Measurements from ENCODE around the gene ARHGAP32. TPM values are rescaled to one million over a fixed set of nuclear protein-coding genes. Genes with fewer than 3 reads are reported as not detected.
A peak's percentile ranks its signal among the peaks of the same experiment; 100 is the strongest.

ARHGAP32 gene
- polyA plus RNA-seq, 4 donors = 8.9 to 17.2 (median 16.7) TPM

GRCh38 chr11:128985880-128986279 is 206.2 kb downstream of the ARHGAP32 start:
- Histone ChIP-seq H3K27me3 (ENCODE audit: control insufficient read depth in 3 of 3, insufficient read depth in 3 of 3, low read length in 3 of 3) (no peaks in the 10 kb centered on the region), H3K4me3 (ENCODE audit: low read depth in 1 of 3, low read length in 3 of 3) (no peak overlapping the region), H3K4me1 (ENCODE audit: control insufficient read depth in 3 of 3, insufficient read depth in 2 of 3, low read depth in 1 of 3, low read length in 2 of 3) (no peaks in the 10 kb centered on the region), H3K27ac (ENCODE audit: low read depth in 1 of 3, low read length in 2 of 3) (no peak overlapping the region), H3K9me3 (ENCODE audit: control insufficient read depth in 2 of 2, insufficient read depth in 1 of 2, low read depth in 1 of 2, low read length in 1 of 2) (no peaks in the 10 kb centered on the region), H3K36me3 (ENCODE audit: control insufficient read depth in 3 of 3, insufficient read depth in 2 of 3, low read depth in 1 of 3, low read length in 3 of 3) (peaks cover 2 to 10% (median 9%) of the 10 kb centered on the region in 3 donors)
- DNase-seq (no peak), FAIRE-seq (no peak)
- WGBS, 3 donors = 66 to 71% (median 67%) methylated on average over 5 of the region's 5 CpGs

GRCh38 chr11:128983023-128983422 is 209.1 kb downstream of the ARHGAP32 start:
- Histone ChIP-seq H3K4me1 (ENCODE audit: control insufficient read depth in 3 of 3, insufficient read depth in 2 of 3, low read depth in 1 of 3, low read length in 2 of 3) (no peaks in the 10 kb centered on the region), H3K27me3 (ENCODE audit: control insufficient read depth in 3 of 3, insufficient read depth in 3 of 3, low read length in 3 of 3) (no peaks in the 10 kb centered on the region), H3K9me3 (ENCODE audit: control insufficient read depth in 2 of 2, insufficient read depth in 1 of 2, low read depth in 1 of 2, low read length in 1 of 2) (no peaks in the 10 kb centered on the region), H3K27ac (ENCODE audit: low read depth in 1 of 3, low read length in 2 of 3) (no peak overlapping the region), H3K4me3 (ENCODE audit: low read depth in 1 of 3, low read length in 3 of 3) (no peak overlapping the region), H3K36me3 (ENCODE audit: control insufficient read depth in 3 of 3, insufficient read depth in 2 of 3, low read depth in 1 of 3, low read length in 3 of 3) (peaks cover 2 to 15% (median 14%) of the 10 kb centered on the region in 3 donors)
- FAIRE-seq (no peak), DNase-seq (no peak)
- 82 to 91% (median 90%) methylated on average over 8 of the region's 8 CpGs for WGBS, 3 donors

GRCh38 chr11:128981254-128981653 is 210.9 kb downstream of the ARHGAP32 start:
- no peaks in the 10 kb centered on the region for H3K27me3 ChIP-seq (ENCODE audit: control insufficient read depth in 3 of 3, insufficient read depth in 3 of 3, low read length in 3 of 3)
- no peak overlapping the region for H3K27ac ChIP-seq (ENCODE audit: low read depth in 1 of 3, low read length in 2 of 3)
- H3K9me3 ChIP-seq (ENCODE audit: control insufficient read depth in 2 of 2, insufficient read depth in 1 of 2, low read depth in 1 of 2, low read length in 1 of 2) = no peaks in the 10 kb centered on the region
- 42 to 64% (median 61%) methylated on average over 7 of the region's 7 CpGs for WGBS, 3 donors
- H3K4me1 ChIP-seq (ENCODE audit: control insufficient read depth in 3 of 3, insufficient read depth in 2 of 3, low read depth in 1 of 3, low read length in 2 of 3) = no peaks in the 10 kb centered on the region
- no peak overlapping the region for H3K4me3 ChIP-seq (ENCODE audit: low read depth in 1 of 3, low read length in 3 of 3)
- DNase-seq = no peak
- FAIRE-seq = no peak
- peaks cover 0 to 21% (median 20%) of the 10 kb centered on the region in 3 donors for H3K36me3 ChIP-seq (ENCODE audit: control insufficient read depth in 3 of 3, insufficient read depth in 2 of 3, low read depth in 1 of 3, low read length in 3 of 3)

GRCh38 chr11:128970598-128971190 is 221.4 kb downstream of the ARHGAP32 start:
- no peak overlapping the region for H3K4me3 ChIP-seq (ENCODE audit: low read depth in 1 of 3, low read length in 3 of 3)
- no peaks in the 10 kb centered on the region for H3K27me3 ChIP-seq (ENCODE audit: control insufficient read depth in 3 of 3, insufficient read depth in 3 of 3, low read length in 3 of 3)
- H3K4me1 ChIP-seq (ENCODE audit: control insufficient read depth in 3 of 3, insufficient read depth in 2 of 3, low read depth in 1 of 3, low read length in 2 of 3) = no peaks in the 10 kb centered on the region
- H3K9me3 ChIP-seq (ENCODE audit: control insufficient read depth in 2 of 2, insufficient read depth in 1 of 2, low read depth in 1 of 2, low read length in 1 of 2) = no peaks in the 10 kb centered on the region
- WGBS, 3 donors = 91 to 95% (median 92%) methylated on average over 13 of the region's 13 CpGs
- peaks cover 18 to 37% (median 30%) of the 10 kb centered on the region in 3 donors for H3K36me3 ChIP-seq (ENCODE audit: control insufficient read depth in 3 of 3, insufficient read depth in 2 of 3, low read depth in 1 of 3, low read length in 3 of 3)
- no peak overlapping the region for H3K27ac ChIP-seq (ENCODE audit: low read depth in 1 of 3, low read length in 2 of 3)
- no peak for DNase-seq
- FAIRE-seq = no peak

- DNase-seq (no peak), FAIRE-seq (no peak)
- H3K9me3 ChIP-seq (ENCODE audit: control insufficient read depth in 2 of 2, insufficient read depth in 1 of 2, low read depth in 1 of 2, low read length in 1 of 2) = no peaks in the 10 kb centered on the region
- H3K4me1 ChIP-seq (ENCODE audit: control insufficient read depth in 3 of 3, insufficient read depth in 2 of 3, low read depth in 1 of 3, low read length in 2 of 3) = no peaks in the 10 kb centered on the region
- H3K27ac ChIP-seq (ENCODE audit: low read depth in 1 of 3, low read length in 2 of 3) = no peak overlapping the region
- no peaks in the 10 kb centered on the region for H3K27me3 ChIP-seq (ENCODE audit: control insufficient read depth in 3 of 3, insufficient read depth in 3 of 3, low read length in 3 of 3)
- no peak overlapping the region for H3K4me3 ChIP-seq (ENCODE audit: low read depth in 1 of 3, low read length in 3 of 3)
- H3K36me3 ChIP-seq (ENCODE audit: control insufficient read depth in 3 of 3, insufficient read depth in 2 of 3, low read depth in 1 of 3, low read length in 3 of 3) = peaks cover 14 to 38% (median 30%) of the 10 kb centered on the region in 3 donors
- WGBS, 3 donors = 89 to 94% (median 91%) methylated on average over 9 of the region's 9 CpGs
Measured at GRCh38 chr11:128968916-128969315, 223.2 kb downstream of the ARHGAP32 start.

GRCh38 chr11:128967578-128967977 is 224.5 kb downstream of the ARHGAP32 start:
- FAIRE-seq (no peak), DNase-seq (no peak)
- no peak overlapping the region for H3K27ac ChIP-seq (ENCODE audit: low read depth in 1 of 3, low read length in 2 of 3)
- H3K4me3 ChIP-seq (ENCODE audit: low read depth in 1 of 3, low read length in 3 of 3) = no peak overlapping the region
- peaks cover 11 to 35% (median 28%) of the 10 kb centered on the region in 3 donors for H3K36me3 ChIP-seq (ENCODE audit: control insufficient read depth in 3 of 3, insufficient read depth in 2 of 3, low read depth in 1 of 3, low read length in 3 of 3)
- no peaks in the 10 kb centered on the region for H3K9me3 ChIP-seq (ENCODE audit: control insufficient read depth in 2 of 2, insufficient read depth in 1 of 2, low read depth in 1 of 2, low read length in 1 of 2)
- 76 to 85% (median 82%) methylated on average over 6 of the region's 6 CpGs for WGBS, 3 donors
- H3K4me1 ChIP-seq (ENCODE audit: control insufficient read depth in 3 of 3, insufficient read depth in 2 of 3, low read depth in 1 of 3, low read length in 2 of 3) = no peaks in the 10 kb centered on the region
- no peaks in the 10 kb centered on the region for H3K27me3 ChIP-seq (ENCODE audit: control insufficient read depth in 3 of 3, insufficient read depth in 3 of 3, low read length in 3 of 3)

GRCh38 chr11:128965485-128965884 is 226.6 kb downstream of the ARHGAP32 start:
- DNase-seq = peak in 1 of 2 donors; percentile 15
- Histone ChIP-seq H3K4me1 (ENCODE audit: control insufficient read depth in 3 of 3, insufficient read depth in 2 of 3, low read depth in 1 of 3, low read length in 2 of 3) (no peaks in the 10 kb centered on the region), H3K4me3 (ENCODE audit: low read depth in 1 of 3, low read length in 3 of 3) (no peak overlapping the region), H3K27ac (ENCODE audit: low read depth in 1 of 3, low read length in 2 of 3) (no peak overlapping the region), H3K9me3 (ENCODE audit: control insufficient read depth in 2 of 2, insufficient read depth in 1 of 2, low read depth in 1 of 2, low read length in 1 of 2) (no peaks in the 10 kb centered on the region), H3K36me3 (ENCODE audit: control insufficient read depth in 3 of 3, insufficient read depth in 2 of 3, low read depth in 1 of 3, low read length in 3 of 3) (peaks cover 7 to 26% (median 21%) of the 10 kb centered on the region in 3 donors), H3K27me3 (ENCODE audit: control insufficient read depth in 3 of 3, insufficient read depth in 3 of 3, low read length in 3 of 3) (no peaks in the 10 kb centered on the region)
- no peak for FAIRE-seq
- 24 to 36% (median 25%) methylated on average over 4 of the region's 4 CpGs for WGBS, 3 donors

GRCh38 chr11:128964463-128964930 is 227.6 kb downstream of the ARHGAP32 start:
- Histone ChIP-seq H3K4me3 (ENCODE audit: low read depth in 1 of 3, low read length in 3 of 3) (no peak overlapping the region), H3K4me1 (ENCODE audit: control insufficient read depth in 3 of 3, insufficient read depth in 2 of 3, low read depth in 1 of 3, low read length in 2 of 3) (no peaks in the 10 kb centered on the region), H3K36me3 (ENCODE audit: control insufficient read depth in 3 of 3, insufficient read depth in 2 of 3, low read depth in 1 of 3, low read length in 3 of 3) (peaks cover 3 to 19% (median 14%) of the 10 kb centered on the region in 3 donors), H3K27me3 (ENCODE audit: control insufficient read depth in 3 of 3, insufficient read depth in 3 of 3, low read length in 3 of 3) (no peaks in the 10 kb centered on the region), H3K9me3 (ENCODE audit: control insufficient read depth in 2 of 2, insufficient read depth in 1 of 2, low read depth in 1 of 2, low read length in 1 of 2) (no peaks in the 10 kb centered on the region), H3K27ac (ENCODE audit: low read depth in 1 of 3, low read length in 2 of 3) (no peak overlapping the region)
- WGBS, 3 donors = 80 to 91% (median 84%) methylated on average over 7 of the region's 7 CpGs
- DNase-seq (no peak), FAIRE-seq (no peak)

All from small intestine (tissue), 7 donors.